H1 (cell line): ENCODE data around the gene RSKR. TPM values are rescaled to one million over a fixed set of nuclear protein-coding genes. Genes with fewer than 3 reads are reported as not detected.

ENCODE experiments used
- CTCF ChIA-PET: fragments of 300-600 bp; sonication (Branson Sonifier 250); formaldehyde crosslinking; loops from one replicate; lab custom pipeline; 2021; ENCODE audit not compliant: partially characterized antibody; lab: Charles Lee
- POLR2A ChIA-PET: fragments of 300-600 bp; sonication (Branson Sonifier 250); formaldehyde crosslinking; loops from one replicate; lab custom pipeline; 2021; ENCODE audit warnings: inconsistent platforms; ENCODE audit not compliant: partially characterized antibody; lab: Charles Lee
- DNase-seq, 2 experiments: peaks; one replicate each; pipeline versions ENCODE4 v3.0.0 to v3.0.0-alpha.2; 2010 to 2022; ENCODE audit warnings: low spot score in 2 of 2, low read depth in 1 of 2, mixed read lengths in 1 of 2
- FAIRE-seq: peaks from 2 replicates; lab custom pipeline; 2011; peaks lifted over from hg19 to GRCh38; lab: Jason Lieb, UNC
- H2AFZ ChIP-seq: 2 replicates; pipeline ENCODE4 v1.8.1; 2012; ENCODE audit warnings: low read length, inconsistent platforms
- H2AK5ac ChIP-seq: 2 replicates; pipeline ENCODE4 v1.6.1; 2013; ENCODE audit warnings: low read depth, low read length
- H2BK120ac ChIP-seq: replicated peaks from 2 replicates; pipeline ENCODE3; 2013; ENCODE audit warnings: low read depth, low read length, inconsistent platforms
- H2BK12ac ChIP-seq: 2 replicates; pipeline ENCODE4 v1.6.1; 2013; ENCODE audit warnings: low read depth, low read length
- H2BK15ac ChIP-seq: 2 replicates; pipeline ENCODE4 v1.6.1; 2013; ENCODE audit warnings: low read length
- H2BK20ac ChIP-seq: 2 replicates; pipeline ENCODE4 v1.6.1; 2013; ENCODE audit warnings: low read length
- H2BK5ac ChIP-seq: 2 replicates; pipeline ENCODE4 v1.6.1; 2013; ENCODE audit warnings: low read depth, low read length
- H3K14ac ChIP-seq: 2 replicates; pipeline ENCODE4 v1.6.1; 2013; ENCODE audit warnings: inconsistent platforms; ENCODE audit not compliant: insufficient read length
- H3K18ac ChIP-seq: 2 replicates; pipeline ENCODE4 v1.6.1; 2013; ENCODE audit warnings: low read length; ENCODE audit errors: extremely low read depth
- H3K23ac ChIP-seq: 2 replicates; pipeline ENCODE4 v1.6.1; 2013; ENCODE audit warnings: inconsistent platforms; ENCODE audit not compliant: insufficient read length
- H3K23me2 ChIP-seq: 2 replicates; pipeline ENCODE4 v1.6.1; 2013; ENCODE audit warnings: low read depth, low read length
- H3K27ac ChIP-seq: 2 replicates; pipeline ENCODE4 v1.6.1; 2011; ENCODE audit warnings: low read depth, low read length, inconsistent platforms
- H3K27me3 ChIP-seq, 4 experiments: replicated peaks in 1 of 4; 1 replicate in 1 of 4; 2 replicates in 3 of 4; pipeline versions ENCODE4 v1.6.1 to v1.8.1; 2011 to 2013; ENCODE audit warnings: low read length in 3 of 4, mild to moderate bottlenecking in 3 of 4, inconsistent platforms in 2 of 4, mixed read lengths in 2 of 4, moderate library complexity in 1 of 4; ENCODE audit not compliant: control insufficient read depth in 3 of 4, insufficient read depth in 3 of 4; ENCODE audit errors: extremely low read depth in 1 of 4
- H3K36me3 ChIP-seq, 4 experiments: 2 replicates each; pipeline versions ENCODE4 v1.6.1 to v1.8.1; 2011 to 2013; ENCODE audit warnings: mild to moderate bottlenecking in 4 of 4, low read length in 3 of 4, moderate library complexity in 2 of 4, control low read depth in 1 of 4, inconsistent platforms in 1 of 4; ENCODE audit not compliant: insufficient read depth in 4 of 4, control insufficient read depth in 2 of 4
- H3K4ac ChIP-seq: replicated peaks from 2 replicates; pipeline ENCODE3; 2013; ENCODE audit warnings: low read length, low read depth, mixed read lengths, inconsistent platforms; ENCODE audit not compliant: insufficient read length
- H3K4me1 ChIP-seq, 4 experiments: replicated peaks in 1 of 4; 1 replicate in 1 of 4; 2 replicates in 3 of 4; pipeline versions ENCODE4 v1.6.1 to v1.8.1; 2011 to 2013; ENCODE audit warnings: low read length in 3 of 4, inconsistent platforms in 2 of 4, mixed read lengths in 1 of 4; ENCODE audit not compliant: insufficient read depth in 4 of 4, control insufficient read depth in 3 of 4
- H3K4me2 ChIP-seq, 2 experiments: 2 replicates each; pipeline versions ENCODE4 v1.6.1 to v1.8.1; 2011 to 2013; ENCODE audit warnings: low read depth in 2 of 2, low read length in 2 of 2, control low read depth in 1 of 2, inconsistent platforms in 1 of 2, mild to moderate bottlenecking in 1 of 2; ENCODE audit not compliant: insufficient read depth in 1 of 2
- H3K4me3 ChIP-seq, 4 experiments: fragments of 200-600, 300-600 bp in 1 of 4; sonication (generic), shearing (Covaris generic), sonication (Bioruptor Twin) in 1 of 4; 2 replicates each; pipeline versions ENCODE4 v1.5.1 to v1.8.1; 2011 to 2016; ENCODE audit warnings: low read length in 4 of 4, low read depth in 3 of 4, control low read depth in 2 of 4, inconsistent platforms in 2 of 4, mild to moderate bottlenecking in 2 of 4, mixed read lengths in 1 of 4, moderate library complexity in 1 of 4; ENCODE audit not compliant: insufficient read depth in 2 of 4; ENCODE audit errors: extremely low read depth in 1 of 4
- H3K56ac ChIP-seq: replicated peaks from 2 replicates; pipeline ENCODE3; 2013; ENCODE audit warnings: low read depth, mild to moderate bottlenecking, mixed read lengths, low read length, inconsistent platforms; ENCODE audit not compliant: insufficient read length
- H3K79me1 ChIP-seq: 2 replicates; pipeline ENCODE4 v1.6.1; 2013; ENCODE audit warnings: low read depth, low read length, control low read depth
- H3K79me2 ChIP-seq, 2 experiments: 2 replicates each; pipeline versions ENCODE4 v1.6.1 to v1.8.1; 2012 to 2013; ENCODE audit warnings: low read length in 2 of 2, mild to moderate bottlenecking in 2 of 2, inconsistent platforms in 1 of 2; ENCODE audit not compliant: insufficient read depth in 2 of 2, control insufficient read depth in 1 of 2
- H3K9ac ChIP-seq, 4 experiments: replicated peaks in 1 of 4; 1 replicate in 1 of 4; 2 replicates in 3 of 4; pipeline versions ENCODE4 v1.6.1 to v1.8.1; 2011 to 2013; ENCODE audit warnings: low read depth in 3 of 4, low read length in 3 of 4, control low read depth in 2 of 4, mild to moderate bottlenecking in 2 of 4, moderate library complexity in 2 of 4, inconsistent platforms in 1 of 4; ENCODE audit errors: extremely low read depth in 1 of 4
- H3K9me3 ChIP-seq, 2 experiments: 2 replicates each; pipeline versions ENCODE4 v1.6.1 to v1.8.1; 2012 to 2013; ENCODE audit warnings: mild to moderate bottlenecking in 2 of 2, moderate library complexity in 2 of 2, control low read depth in 1 of 2, inconsistent platforms in 1 of 2, low read depth in 1 of 2, low read length in 1 of 2, mixed read lengths in 1 of 2; ENCODE audit not compliant: insufficient read depth in 2 of 2
- H4K20me1 ChIP-seq, 2 experiments: replicated peaks in 1 of 2; 2 replicates each; pipeline versions ENCODE3 to v1.8.1; 2011 to 2013; ENCODE audit warnings: inconsistent platforms in 2 of 2, low read length in 2 of 2, mild to moderate bottlenecking in 1 of 2; ENCODE audit not compliant: insufficient read depth in 2 of 2, control insufficient read depth in 1 of 2
- H4K5ac ChIP-seq: 2 replicates; pipeline ENCODE4 v1.6.1; 2013; ENCODE audit warnings: low read length, low read depth, mixed read lengths, inconsistent platforms; ENCODE audit not compliant: insufficient read length
- H4K8ac ChIP-seq: 2 replicates; pipeline ENCODE4 v1.8.0; 2013; ENCODE audit warnings: mild to moderate bottlenecking, moderate library complexity, low read length, inconsistent platforms; ENCODE audit not compliant: insufficient read depth; ENCODE audit errors: extremely low read depth
- H4K91ac ChIP-seq: replicated peaks from 2 replicates; pipeline ENCODE3; 2013; ENCODE audit warnings: low read length, mixed read lengths, inconsistent platforms; ENCODE audit not compliant: insufficient read length
- ASH2L ChIP-seq: fragments of 200-600, 300-600 bp; sonication (generic); IDR thresholded peaks from one replicate; pipeline ENCODE4 v1.7.1; 2017; ENCODE audit warnings: low read length
- BACH1 ChIP-seq: IDR thresholded peaks from 2 replicates; pipeline ENCODE4 v1.6.1; 2012; ENCODE audit warnings: low read length, improper control_type of control experiment
- BRCA1 ChIP-seq: IDR thresholded peaks from 2 replicates; pipeline ENCODE4 v1.6.1; 2012; ENCODE audit warnings: low read depth, low read length, improper control_type of control experiment
- CEBPB ChIP-seq: IDR thresholded peaks from 2 replicates; pipeline ENCODE4 v1.6.1; 2012; ENCODE audit warnings: low read depth, low read length
- CREB1 ChIP-seq: IDR thresholded peaks from 2 replicates; pipeline ENCODE4 v1.6.1; 2012; ENCODE audit warnings: inconsistent platforms
- GTF2F1 ChIP-seq: IDR thresholded peaks from 2 replicates; pipeline ENCODE4 v1.6.1; 2012; ENCODE audit warnings: low read depth, low read length, improper control_type of control experiment, borderline replicate concordance
- TAF7 ChIP-seq: optimal IDR thresholded peaks from 2 replicates; pipeline ENCODE3; 2011; ENCODE audit warnings: low read depth, mild to moderate bottlenecking, inconsistent platforms, low read length, moderate library complexity, borderline replicate concordance
- TBP ChIP-seq: IDR thresholded peaks from 2 replicates; pipeline ENCODE4 v1.6.1; 2011; ENCODE audit warnings: low read depth, low read length, improper control_type of control experiment
- WGBS, 2 experiments: shearing (Covaris generic) in 1 of 2; methylation state at CpG; one replicate each; pipeline versions ENCODE4 v1.1.6 to v1.1.7; 2013 to 2015; ENCODE audit warnings: low lambda C conversion rate in 2 of 2, mixed read lengths in 2 of 2, inconsistent platforms in 1 of 2, low coverage in 1 of 2, missing lambda C conversion rate in 1 of 2; ENCODE audit not compliant: insufficient replicate concordance in 2 of 2, insufficient coverage in 1 of 2, insufficient read length in 1 of 2; ENCODE audit errors: extremely low coverage in 1 of 2, missing lambda C conversion rate in 1 of 2; 5-methylcytosine and 5-hydroxymethylcytosine counted together
- polyA plus RNA-seq, 7 experiments: library from polyadenylated mRNA; depleted of rRNA in 3 of 7; stranded (reverse) in 5 of 7; unstranded in 2 of 7; fragments of >200 nt in 5 of 7; fragments of 200-250 nt in 2 of 7; gene quantifications; 1 replicate in 5 of 7; 2 replicates in 1 of 7; 4 replicates in 1 of 7; pipeline versions ENCODE4 v1.2.1 to v1.2.3, GENCODE V29; 2011 to 2013; ENCODE audit warnings: missing spikeins in 2 of 7, mixed read lengths in 2 of 7
- total RNA-seq: library from RNA; stranded (reverse); fragmentation: NEBNext Ultra II Directional; extraction: Animal tissue kit (Norgen Biotek cat#: 25700); gene quantifications from 2 replicates; pipeline ENCODE4 v1.2.1, GENCODE V29; 2021
- TF ChIP-seq, protein P1 (sequence below): IDR thresholded peaks from 2 replicates; pipeline ENCODE4 v1.6.1; 2012; ENCODE audit warnings: inconsistent platforms
- TF ChIP-seq, protein P2 (sequence below): IDR thresholded peaks from 2 replicates; pipeline ENCODE4 v1.6.1; 2011; ENCODE audit warnings: low read length, improper control_type of control experiment

RSKR gene
- total and polyA plus RNA-seq, 2 of the 8 experiments (the other 6 are each of a cell fraction or from before 2014, with no cell fraction given): 24.1 to 28.5 TPM

DNA sequence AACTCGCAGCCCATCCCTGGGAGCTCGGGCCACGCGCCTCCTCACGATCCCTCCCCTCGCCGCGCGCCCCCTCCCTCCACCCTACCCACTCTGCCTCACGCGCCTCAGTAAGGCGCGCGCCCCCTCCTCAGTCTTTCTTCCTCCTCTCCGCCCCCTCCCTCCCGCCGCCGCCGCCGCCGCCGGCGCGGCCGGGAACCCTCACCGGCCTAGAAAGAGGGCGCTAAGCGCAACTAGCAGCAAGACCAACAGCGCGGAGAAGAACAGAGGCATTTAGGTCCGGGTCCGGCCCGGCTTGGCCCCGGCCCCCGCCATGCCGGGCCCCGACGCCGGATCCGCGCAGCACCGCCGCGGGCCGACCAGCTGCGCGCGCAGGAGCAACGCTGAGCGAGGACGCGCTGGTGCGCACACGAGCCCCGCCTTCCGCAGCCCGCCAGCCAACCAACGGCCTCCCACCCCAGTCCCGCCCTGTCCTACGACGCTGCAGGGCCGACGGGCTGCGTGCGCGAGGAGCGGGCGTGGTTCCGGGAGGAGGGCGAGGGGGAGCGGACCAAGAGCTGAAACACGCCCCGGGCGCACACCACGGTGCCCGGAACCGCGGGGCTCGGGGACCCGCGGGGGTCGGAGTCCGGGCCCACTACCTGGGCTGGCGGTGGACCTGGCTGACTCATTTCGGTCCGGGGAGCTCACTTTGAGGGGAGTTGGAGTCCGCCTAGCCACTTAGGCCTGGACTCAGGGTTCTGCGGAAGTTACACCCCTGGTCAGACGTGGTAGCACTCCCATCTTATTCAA is 31.0 kb upstream of the RSKR start, which contains the start of gene BLTP2:
Gene BLTP2 (minus strand): TSS at position 372 of the 789 bp plus-strand sequence. CDS start 102 bp downstream, at position 270.
- H3K36me3 ChIP-seq: peaks cover 17 to 44% (median 40%) of the 10 kb centered on the region in 4 experiments
- peak within 1 kb of the TSS; percentile 82 for H3K56ac ChIP-seq
- peak within 1 kb of the TSS; percentile 50; the same call in 1 of the 2 replicates for H3K27ac ChIP-seq
- H4K5ac ChIP-seq: peak within 1 kb of the TSS; percentile 87
- H3K23me2 ChIP-seq: peaks cover 5% of the 10 kb centered on the region; the same call in 1 of the 2 replicates
- peak within 1 kb of the TSS; percentile 74 to 97 (median 88) for H3K4me3 ChIP-seq
- 0 out of 2 replicates have a peak within 1 kb of the TSS, but pooled peaks have one; percentile 36 for H2BK15ac ChIP-seq
- H3K9me3 ChIP-seq: no peaks in the 10 kb centered on the region
- H2BK20ac ChIP-seq: no peak within 1 kb of the TSS
- no peak within 1 kb of the TSS for H2BK12ac ChIP-seq
- H2AFZ ChIP-seq: no peak within 1 kb of the TSS
- H3K4me2 ChIP-seq: peak within 1 kb of the TSS; percentile 89 to 95
- H3K27me3 ChIP-seq: no peaks in the 10 kb centered on the region
- no peak within 1 kb of the TSS for H2AK5ac ChIP-seq
- H4K91ac ChIP-seq: peak within 1 kb of the TSS; percentile 52
- DNase-seq (peak; percentile 78 to 91), FAIRE-seq (no peak)
- CTCF ChIA-PET: interaction anchor here (0.9 to 7.9 kb wide), 16 partner anchors 10 to 69 kb away, joined by 3 to 54 read pairs (median 4); partner anchors contain the start of genes ALDOC, SDF2 and SUPT6H
- no peak within 1 kb of the TSS for H2BK120ac ChIP-seq
- WGBS, 2 experiments: 3% methylated on average over 39 of the region's 89 CpGs; no CpG with 5 or more reads in 1 of the 2 experiments
- POLR2A ChIA-PET: interaction anchor here (0.7 to 4.7 kb wide), 24 partner anchors 10 to 83 kb away, joined by 3 to 55 read pairs (median 6); partner anchors contain the start of genes ALDOC, PROCA1, RPL23A and SDF2
- H4K8ac ChIP-seq: peak within 1 kb of the TSS; percentile 76; the same call in 1 of the 2 replicates
- peaks cover 3 to 27% of the 10 kb centered on the region in 2 experiments; a peak in 3 of 4 replicates for H3K79me2 ChIP-seq
- H2BK5ac ChIP-seq: peak within 1 kb of the TSS; percentile 47
- H3K79me1 ChIP-seq: peaks cover 4% of the 10 kb centered on the region
- H3K18ac ChIP-seq: peak within 1 kb of the TSS; percentile 26; the same call in 1 of the 2 replicates
- peak within 1 kb of the TSS; percentile 58 to 66 (median 63) for H3K9ac ChIP-seq
- 0 out of 7 replicates have a peak, but pooled peaks cover 0 to 2% (median under 1%) of the 10 kb centered on the region in 4 experiments for H3K4me1 ChIP-seq
- peak within 1 kb of the TSS; percentile 65 for H3K4ac ChIP-seq
- H3K14ac ChIP-seq: no peak within 1 kb of the TSS
- no peak within 1 kb of the TSS for H3K23ac ChIP-seq
- H4K20me1 ChIP-seq: peaks cover 0 to 7% of the 10 kb centered on the region in 2 experiments
- TF ChIP-seq BRCA1 (no peak), TBP (peak; percentile 50; the same call in 1 of the 2 replicates), BACH1 (0 out of 2 replicates have a peak, but pooled peaks have one; percentile 48), ASH2L (peak; percentile 93), CEBPB (no peak), CREB1 (peak; percentile 81), GTF2F1 (no peak), TAF7 (peak; percentile 11)
- TF ChIP-seq, protein P1, sequence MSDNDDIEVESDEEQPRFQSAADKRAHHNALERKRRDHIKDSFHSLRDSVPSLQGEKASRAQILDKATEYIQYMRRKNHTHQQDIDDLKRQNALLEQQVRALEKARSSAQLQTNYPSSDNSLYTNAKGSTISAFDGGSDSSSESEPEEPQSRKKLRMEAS: peak; percentile 71
- TF ChIP-seq, protein P2, sequence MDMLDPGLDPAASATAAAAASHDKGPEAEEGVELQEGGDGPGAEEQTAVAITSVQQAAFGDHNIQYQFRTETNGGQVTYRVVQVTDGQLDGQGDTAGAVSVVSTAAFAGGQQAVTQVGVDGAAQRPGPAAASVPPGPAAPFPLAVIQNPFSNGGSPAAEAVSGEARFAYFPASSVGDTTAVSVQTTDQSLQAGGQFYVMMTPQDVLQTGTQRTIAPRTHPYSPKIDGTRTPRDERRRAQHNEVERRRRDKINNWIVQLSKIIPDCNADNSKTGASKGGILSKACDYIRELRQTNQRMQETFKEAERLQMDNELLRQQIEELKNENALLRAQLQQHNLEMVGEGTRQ: no peak
